Subcutaneous adipose tissue (tissue), 4 donors: ENCODE measurements around the gene ARMC9. TPM values are rescaled to one million over a fixed set of nuclear protein-coding genes. Genes with fewer than 3 reads are reported as not detected.

Experiments used
- CTCF ChIP-seq: fragments of 450-650 bp; IDR thresholded peaks from one replicate; pipeline ENCODE4 v1.5.1; 2016; ENCODE audit warnings: low read depth, mild to moderate bottlenecking, control low read depth, antibody characterized with exemption, moderate library complexity
- total RNA-seq, 4 donors: library from RNA; depleted of rRNA; stranded (reverse); fragments of >200 nt; gene quantifications; one replicate each; pipeline ENCODE4 v1.1.0, GENCODE V29; 2016

Gene ARMC9
- total RNA-seq, 4 donors from 2014 or later: 0.98 to 16.5 (median 4.6) TPM

GRCh38 chr2:231370749-231371429 lies 172.5 kb downstream of the ARMC9 start:
- TF ChIP-seq CTCF: no peak

DNA sequence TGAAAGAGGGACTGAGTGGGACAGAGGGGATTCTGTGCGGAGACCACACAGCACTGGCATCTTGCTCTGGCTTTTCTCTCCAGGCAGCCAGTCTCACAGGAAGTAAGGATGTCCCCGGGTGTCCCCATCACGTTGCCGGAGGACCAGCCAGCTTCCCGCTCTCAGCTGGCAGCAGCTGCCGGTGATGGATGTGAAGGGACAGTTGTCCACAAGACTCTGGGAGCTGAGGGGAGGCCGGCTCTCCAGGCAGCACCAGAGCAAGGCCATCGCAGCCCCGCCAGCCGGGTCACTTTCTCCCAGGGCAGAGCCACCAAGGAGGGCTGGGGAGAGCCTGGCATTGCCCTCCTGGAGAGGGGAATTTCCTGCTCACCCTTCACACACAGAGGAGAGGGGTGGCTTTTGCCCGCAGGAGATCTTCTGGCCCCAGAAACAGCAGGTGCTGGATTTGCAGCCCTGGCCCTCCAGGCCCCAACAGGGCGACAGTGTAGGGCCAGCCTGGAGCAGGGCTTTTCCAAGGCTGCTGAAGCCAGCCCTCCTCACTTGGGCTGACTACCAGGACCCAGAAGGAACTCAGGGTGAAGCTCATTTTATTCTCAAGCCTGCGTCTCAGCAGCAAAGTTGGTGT lies 173.1 kb downstream of the ARMC9 start:
- TF ChIP-seq CTCF: no peak

DNA sequence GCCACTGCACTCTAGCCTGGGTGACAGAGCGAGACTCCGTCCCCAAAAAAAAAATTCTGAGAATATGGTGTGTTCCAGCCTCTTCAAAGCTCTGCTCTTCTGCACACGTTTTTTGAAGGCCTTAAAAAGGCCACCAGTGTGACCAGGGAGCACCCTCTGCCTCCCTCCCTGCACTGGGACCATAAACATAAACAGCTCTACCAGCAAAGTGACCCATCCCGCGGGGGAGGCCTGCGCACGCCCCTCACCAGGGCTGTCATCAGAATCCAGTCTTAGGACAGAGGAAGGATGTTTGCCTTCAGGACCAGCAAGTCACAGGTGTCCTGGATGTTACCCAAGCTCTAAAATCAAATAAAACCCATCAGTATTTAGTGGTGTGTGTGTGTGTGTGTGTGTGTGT lies 173.9 kb downstream of the ARMC9 start:
- no peak for TF ChIP-seq CTCF

DNA sequence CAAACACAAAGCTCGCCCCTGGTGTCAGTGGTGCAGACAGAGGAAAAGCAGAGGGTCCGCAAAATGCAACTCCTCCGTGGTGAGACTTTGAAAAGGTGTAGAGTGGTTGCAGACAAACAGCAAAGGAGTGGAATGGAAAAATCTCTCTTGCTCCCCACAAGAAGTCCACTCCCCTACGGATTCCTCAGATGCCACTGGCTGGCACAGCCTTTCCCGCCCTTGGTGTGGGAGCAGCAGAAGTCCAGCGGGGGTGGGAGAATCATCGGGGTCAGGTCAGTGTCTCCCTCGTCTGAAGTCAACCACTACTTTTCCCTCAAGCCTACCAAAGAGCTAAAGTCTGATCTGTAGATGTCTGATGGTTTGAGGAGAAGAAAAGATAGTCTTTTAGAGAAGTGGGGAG lies 174.8 kb downstream of the ARMC9 start:
- TF ChIP-seq CTCF: no peak

DNA sequence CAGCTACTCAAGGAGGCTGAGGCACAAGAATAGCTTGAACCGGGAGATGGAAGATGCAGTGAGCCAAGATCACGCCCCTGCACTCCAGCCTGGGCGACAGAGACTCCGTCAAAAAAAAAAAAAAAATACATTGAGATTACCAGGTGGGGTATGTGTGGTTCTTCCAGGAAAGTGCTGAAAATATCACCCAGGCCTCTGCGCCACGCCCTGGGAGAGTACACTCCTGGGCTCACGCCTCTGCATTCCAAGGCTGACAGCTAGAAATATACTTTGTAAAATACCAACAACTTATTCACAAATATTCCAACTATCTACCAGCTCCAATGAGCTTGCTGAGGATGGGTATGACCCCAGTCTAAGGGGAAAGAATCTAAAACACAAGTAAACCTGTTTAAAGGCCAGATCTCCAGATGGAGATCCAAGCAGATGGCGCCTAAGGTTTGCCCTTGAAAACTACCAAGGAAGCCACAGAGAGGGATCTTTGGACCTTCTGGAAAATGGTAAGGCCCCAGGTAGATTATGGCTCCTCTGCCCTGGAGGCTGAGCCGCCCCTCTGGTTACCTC lies 175.4 kb downstream of the ARMC9 start:
- no peak for TF ChIP-seq CTCF

DNA sequence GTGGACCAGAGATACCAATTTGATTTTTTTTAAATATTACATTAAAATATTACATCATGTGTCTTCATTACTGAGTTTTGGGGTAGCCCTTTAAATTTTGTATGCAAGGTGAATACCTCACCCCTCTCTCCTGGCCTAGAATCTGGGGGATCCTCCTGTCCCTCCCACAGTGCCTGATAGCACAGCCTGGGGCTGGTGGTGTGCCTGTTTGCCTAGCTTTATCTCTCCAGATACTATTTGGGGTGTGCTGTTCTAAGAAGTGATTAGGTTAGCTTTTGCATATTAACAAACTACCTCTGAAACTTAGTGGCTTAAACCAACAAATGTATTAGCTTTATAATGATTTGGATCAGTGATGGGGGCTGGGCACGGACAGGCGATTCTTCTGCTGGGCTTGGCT lies 176.3 kb downstream of the ARMC9 start:
- TF ChIP-seq CTCF: no peak

GRCh38 chr2:231376857-231377256 lies 178.4 kb downstream of the ARMC9 start:
- no peak for TF ChIP-seq CTCF
